Adrenal gland (tissue), 19 donors: ENCODE results near the gene FGF6. TPM values are rescaled to one million over a fixed set of nuclear protein-coding genes. Genes with fewer than 3 reads are reported as not detected.

Experiments used
- DNase-seq, 7 donors: peaks; one replicate each; pipeline ENCODE4 v3.0.0-alpha.2; 2019 to 2020
- H3K27ac ChIP-seq, 5 donors: fragments of 200-600 bp; sonication (generic) in 4 of 5; 1 replicate in 3 of 5; 2 replicates in 2 of 5; pipeline versions ENCODE4 v1.5.1 to v1.8.0; 2016 to 2020; ENCODE audit warnings: mild to moderate bottlenecking in 1 of 5
- H3K27me3 ChIP-seq: fragments of 200-600 bp; 2 replicates; pipeline ENCODE4 v1.8.0; 2021
- H3K36me3 ChIP-seq, 2 donors: fragments of 200-600 bp; replicated peaks in 1 of 2; 1 replicate in 1 of 2; 2 replicates in 1 of 2; pipeline versions ENCODE4 v1.5.1 to v1.8.0; 2018 to 2022
- H3K4me1 ChIP-seq, 2 donors: fragments of 200-600 bp; replicated peaks in 1 of 2; 1 replicate in 1 of 2; 2 replicates in 1 of 2; pipeline versions ENCODE4 v1.5.1 to v1.8.0; 2018 to 2021
- H3K4me3 ChIP-seq, 4 donors: fragments of 200-600 bp; sonication (generic) in 3 of 4; one replicate each; pipeline ENCODE4 v1.5.1; 2016 to 2018
- H3K9me3 ChIP-seq, 3 donors: fragments of 200-600 bp; sonication (generic) in 1 of 3; replicated peaks in 1 of 3; 1 replicate in 2 of 3; 2 replicates in 1 of 3; pipeline versions ENCODE4 v1.5.1 to v1.8.0; 2016 to 2021
- CTCF ChIP-seq, 6 experiments: fragments of 450-650 bp in 4 of 6; fragments of 200-600 bp in 2 of 6; sonication (generic) in 1 of 6; IDR thresholded peaks; 1 replicate in 5 of 6; 2 replicates in 1 of 6; pipeline versions ENCODE4 v1.5.1 to v1.8.0; 2016 to 2021; ENCODE audit warnings: antibody characterized with exemption in 6 of 6, mild to moderate bottlenecking in 2 of 6, moderate library complexity in 1 of 6
- POLR2A ChIP-seq, 2 donors: fragments of 450-650 bp; IDR thresholded peaks; one replicate each; pipeline ENCODE4 v1.6.1; 2017; ENCODE audit warnings: antibody characterized with exemption in 2 of 2, mild to moderate bottlenecking in 2 of 2, moderate library complexity in 1 of 2
- WGBS, 4 donors: extraction: QIAGEN DNeasy Blood & Tissue Kit in 2 of 4; methylation state at CpG; one replicate each; pipeline versions ENCODE4 v1.1.5 to v1.1.7; 2013 to 2017; 5-methylcytosine and 5-hydroxymethylcytosine counted together
- intact Hi-C, 2 donors: fragments of 100-400 bp; cut with DNase I; formaldehyde crosslinking; loops; one replicate each; pipeline versions ENCODE4 v1.14.1 to v1.15.0; 2022 to 2023
- long read RNA-seq, 10 donors: library from polyadenylated mRNA in 3 of 10; unstranded in 2 of 10; stranded (forward) in 1 of 10; transcript quantifications; one replicate each; pipeline ENCODE4 v2.0.0 and lab custom pipeline, GENCODE V29; 2021 to 2026
- polyA plus RNA-seq, 3 donors: library from polyadenylated mRNA; stranded (reverse); fragments of 200-250 nt in 2 of 3; fragments of 350-450 nt in 1 of 3; fragmentation: Illumina TruSeq in 1 of 3; extraction: RNeasy Lipid Tissue Mini Kit (QIAGEN cat#74804) in 1 of 3; gene quantifications; one replicate each; pipeline ENCODE4 v1.2.3, GENCODE V29; 2013 to 2014
- total RNA-seq, 9 donors: library from RNA; depleted of rRNA in 4 of 9; stranded (reverse); fragments of >200 nt in 4 of 9; fragments of 120-200 nt in 1 of 9; fragmentation: NEBNext Ultra II Directional in 1 of 9; extraction: Animal tissue kit (Norgen Biotek cat#: 25700) in 1 of 9; gene quantifications; one replicate each; pipeline versions ENCODE4 v1.1.0 to v1.2.4, GENCODE V29; 2013 to 2023
- donor health status: healthy with polysubstance abuse.
- donor health status: Bipolar disorder and iron deficiency.
- donor health status: DM: yes; HTN: yes; CAD: no.
- donor health status: DM: no; HTN: no; CAD: no.
- donor health status: DM: no; HTN: no; CAD: no.
- donor health status: DM: yes; HTN: yes; CAD: no.

Gene FGF6
- total RNA-seq (not detected), polyA plus RNA-seq (not detected)
- long read RNA-seq, donor 1 = 0 reads
- long read RNA-seq, donor 2 = 0 reads
- long read RNA-seq, donor 3 = 0 reads
- long read RNA-seq, donor 4 = 0 reads
- long read RNA-seq, donor 5 = 0 reads
- long read RNA-seq, donor 6 = 0 reads
- long read RNA-seq, donor 7 = 0 reads
- long read RNA-seq, donor 8 = 0 reads
- long read RNA-seq, donor 9 = 0 reads
- long read RNA-seq, donor 10 = 0 reads

DNA sequence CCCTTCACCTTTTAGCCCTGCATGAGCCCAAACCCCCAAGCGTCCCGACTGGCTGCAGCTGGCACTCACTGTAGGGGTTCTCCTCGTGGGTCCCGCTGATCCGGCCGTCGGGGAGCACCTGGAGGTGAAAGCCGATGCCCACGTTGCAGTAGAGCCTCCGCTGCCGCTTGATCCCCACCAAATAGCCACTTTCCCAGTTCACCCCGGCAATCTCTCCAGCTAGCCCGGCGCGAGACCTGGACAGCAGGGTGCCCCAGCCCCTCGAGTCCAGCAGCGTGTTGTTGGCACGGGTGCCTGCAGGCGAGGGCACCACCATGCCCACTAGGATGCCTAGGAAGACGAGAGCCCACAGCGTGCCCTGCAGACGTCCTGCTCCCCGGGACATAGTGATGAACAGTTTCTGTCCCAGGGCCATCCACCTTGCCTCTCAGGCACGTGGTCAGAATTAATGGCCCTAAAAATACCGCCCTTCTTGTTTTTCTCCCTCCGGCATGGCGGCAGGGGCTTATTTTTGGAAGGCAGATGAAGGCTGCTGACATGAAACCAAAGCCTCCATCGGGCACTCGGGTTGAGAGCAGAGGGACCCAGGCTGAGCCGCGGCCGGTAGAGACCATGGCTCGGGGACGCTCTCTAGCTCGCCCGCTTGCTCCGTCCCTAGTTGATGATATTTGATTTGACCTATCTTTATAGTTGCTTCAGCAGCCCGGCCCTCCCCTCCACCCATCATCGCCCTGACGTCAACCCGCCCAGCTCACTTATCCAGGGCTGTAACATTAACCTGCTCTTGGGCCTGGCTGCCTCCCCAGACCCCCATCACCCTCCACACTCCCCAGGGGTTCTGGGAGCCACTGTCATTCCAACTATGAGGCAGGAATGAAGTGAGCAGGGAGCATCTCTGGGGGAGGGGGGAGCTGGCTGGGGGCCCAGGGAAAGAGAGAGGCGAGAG, at the start of gene FGF6:
FGF6 (minus strand) TSS at position 660 of the 946 bp plus-strand sequence; CDS start at position 415, 245 bp downstream.
- H3K27me3 ChIP-seq = peaks cover 7% of the 10 kb centered on the region
- TF ChIP-seq CTCF (IDR thresholded peaks at IDR 0.05) = no peak
- no peak for TF ChIP-seq POLR2A (IDR thresholded peaks at IDR 0.05)
- no peaks in the 10 kb centered on the region for H3K36me3 ChIP-seq
- H3K4me1 ChIP-seq = no peaks in the 10 kb centered on the region
- H3K27ac ChIP-seq = no peak within 1 kb of the TSS
- peak in 1 of 7 donors; percentile 23 for DNase-seq
- intact Hi-C loops = no loop called here
- 83 to 87% (median 84%) methylated on average over 32 to 42 of the region's 42 CpGs for WGBS, 4 donors
- H3K9me3 ChIP-seq = no peaks in the 10 kb centered on the region
- H3K4me3 ChIP-seq = no peak within 1 kb of the TSS

DNA sequence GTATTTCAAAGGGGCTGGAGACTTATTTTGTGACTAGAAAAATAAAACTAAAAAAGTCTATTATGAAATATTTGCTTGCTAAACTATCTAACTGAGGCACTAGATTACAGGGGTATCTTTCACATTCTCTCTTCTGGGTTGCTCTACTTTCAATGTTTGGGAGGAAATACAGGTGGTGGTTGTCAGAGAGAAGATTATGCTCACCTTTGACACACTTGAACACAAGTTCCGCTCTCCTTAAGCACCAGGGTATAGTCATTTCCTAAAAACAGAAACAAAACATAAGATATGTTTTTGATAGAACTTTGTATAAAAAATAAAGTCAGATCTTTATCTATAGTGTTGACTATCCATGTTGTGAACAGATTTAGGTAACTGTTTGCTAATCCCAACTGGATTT, 45.4 kb upstream of the FGF6 start:
- H3K4me1 ChIP-seq = no peaks in the 10 kb centered on the region
- peaks cover 0 to 12% of the 10 kb centered on the region in 2 donors for H3K36me3 ChIP-seq
- intact Hi-C loops = no loop called here
- no peak overlapping the region for H3K4me3 ChIP-seq
- no peaks in the 10 kb centered on the region for H3K27me3 ChIP-seq
- no peak for DNase-seq
- 96 to 100% (median 98%) methylated on average over 1 of the region's 1 CpG for WGBS, 4 donors
- no peak for TF ChIP-seq POLR2A (IDR thresholded peaks at IDR 0.05)
- TF ChIP-seq CTCF (IDR thresholded peaks at IDR 0.05) = no peak
- no peak overlapping the region for H3K27ac ChIP-seq
- H3K9me3 ChIP-seq = no peaks in the 10 kb centered on the region

- H3K27ac ChIP-seq = no peak overlapping the region
- TF ChIP-seq POLR2A (IDR thresholded peaks at IDR 0.05) (no peak), CTCF (IDR thresholded peaks at IDR 0.05) (no peak)
- no peaks in the 10 kb centered on the region for H3K4me1 ChIP-seq
- DNase-seq = no peak
- H3K27me3 ChIP-seq = no peaks in the 10 kb centered on the region
- intact Hi-C loops = no loop called here
- H3K4me3 ChIP-seq = no peak overlapping the region
- peaks cover 0 to 12% of the 10 kb centered on the region in 2 donors for H3K36me3 ChIP-seq
- 91 to 97% (median 95%) methylated on average over 2 of the region's 2 CpGs for WGBS, 4 donors
- H3K9me3 ChIP-seq = no peaks in the 10 kb centered on the region
Measured at GRCh38 chr12:4489556-4489955, 43.9 kb upstream of the FGF6 start.

GRCh38 chr12:4486980-4487379, 41.4 kb upstream of the FGF6 start:
- no peak overlapping the region for H3K4me3 ChIP-seq
- no peak for DNase-seq
- H3K4me1 ChIP-seq = no peaks in the 10 kb centered on the region
- H3K36me3 ChIP-seq = peaks cover 0 to 12% of the 10 kb centered on the region in 2 donors
- no peaks in the 10 kb centered on the region for H3K9me3 ChIP-seq
- 79 to 82% (median 82%) methylated on average over 2 of the region's 2 CpGs for WGBS, 4 donors
- intact Hi-C loops = no loop called here
- no peak overlapping the region for H3K27ac ChIP-seq
- H3K27me3 ChIP-seq = no peaks in the 10 kb centered on the region
- no peak for TF ChIP-seq CTCF (IDR thresholded peaks at IDR 0.05)
- no peak for TF ChIP-seq POLR2A (IDR thresholded peaks at IDR 0.05)
